ENCODE results near the gene DPYD. TPM values are rescaled to one million over a fixed set of nuclear protein-coding genes. Genes with fewer than 3 reads are reported as not detected.

Gene DPYD
- total RNA-seq, 1 donor from 2014 or later, result 12.6 TPM

DNA sequence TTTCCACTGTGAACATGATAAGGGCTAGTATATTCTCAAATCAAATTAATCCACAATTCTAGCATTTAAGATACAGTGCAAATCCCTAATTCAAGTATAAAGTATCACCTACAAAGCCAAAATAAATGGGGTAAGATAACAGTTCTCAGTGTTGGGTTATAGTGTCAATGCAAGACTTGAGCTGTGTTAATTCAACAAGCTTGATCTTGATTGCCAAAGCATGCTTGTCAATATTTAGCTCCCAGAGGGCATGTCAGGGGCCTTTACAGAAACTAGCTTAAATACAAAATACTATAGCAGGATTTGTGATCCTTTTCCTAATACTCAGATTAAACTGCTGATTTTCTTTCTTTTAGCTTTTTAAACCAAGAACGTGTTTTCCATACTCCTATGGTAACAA lies 658.0 kb downstream of the DPYD start:
- H3K27me3 Mint-ChIP-seq, result no peaks in the 10 kb centered on the region
- no peak overlapping the region for H3K27ac Mint-ChIP-seq
- peaks cover 2% of the 10 kb centered on the region for H3K9me3 Mint-ChIP-seq
- peaks cover 2% of the 10 kb centered on the region for H3K36me3 Mint-ChIP-seq (ENCODE audit: low read depth)
- no peak overlapping the region for H3K4me3 Mint-ChIP-seq
- intact Hi-C loops (cut with micrococcal nuclease), result no loop called here
- TF ChIP-seq, protein P1, sequence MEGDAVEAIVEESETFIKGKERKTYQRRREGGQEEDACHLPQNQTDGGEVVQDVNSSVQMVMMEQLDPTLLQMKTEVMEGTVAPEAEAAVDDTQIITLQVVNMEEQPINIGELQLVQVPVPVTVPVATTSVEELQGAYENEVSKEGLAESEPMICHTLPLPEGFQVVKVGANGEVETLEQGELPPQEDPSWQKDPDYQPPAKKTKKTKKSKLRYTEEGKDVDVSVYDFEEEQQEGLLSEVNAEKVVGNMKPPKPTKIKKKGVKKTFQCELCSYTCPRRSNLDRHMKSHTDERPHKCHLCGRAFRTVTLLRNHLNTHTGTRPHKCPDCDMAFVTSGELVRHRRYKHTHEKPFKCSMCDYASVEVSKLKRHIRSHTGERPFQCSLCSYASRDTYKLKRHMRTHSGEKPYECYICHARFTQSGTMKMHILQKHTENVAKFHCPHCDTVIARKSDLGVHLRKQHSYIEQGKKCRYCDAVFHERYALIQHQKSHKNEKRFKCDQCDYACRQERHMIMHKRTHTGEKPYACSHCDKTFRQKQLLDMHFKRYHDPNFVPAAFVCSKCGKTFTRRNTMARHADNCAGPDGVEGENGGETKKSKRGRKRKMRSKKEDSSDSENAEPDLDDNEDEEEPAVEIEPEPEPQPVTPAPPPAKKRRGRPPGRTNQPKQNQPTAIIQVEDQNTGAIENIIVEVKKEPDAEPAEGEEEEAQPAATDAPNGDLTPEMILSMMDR (IDR thresholded peaks at IDR 0.05), result no peak
- ATAC-seq (ENCODE audit: low read depth) (no peak), DNase-seq (no peak)
- CTCF ChIA-PET, result no interaction called here
- H3K4me1 Mint-ChIP-seq, result no peaks in the 10 kb centered on the region
- POLR2A ChIA-PET, result no interaction called here

DNA sequence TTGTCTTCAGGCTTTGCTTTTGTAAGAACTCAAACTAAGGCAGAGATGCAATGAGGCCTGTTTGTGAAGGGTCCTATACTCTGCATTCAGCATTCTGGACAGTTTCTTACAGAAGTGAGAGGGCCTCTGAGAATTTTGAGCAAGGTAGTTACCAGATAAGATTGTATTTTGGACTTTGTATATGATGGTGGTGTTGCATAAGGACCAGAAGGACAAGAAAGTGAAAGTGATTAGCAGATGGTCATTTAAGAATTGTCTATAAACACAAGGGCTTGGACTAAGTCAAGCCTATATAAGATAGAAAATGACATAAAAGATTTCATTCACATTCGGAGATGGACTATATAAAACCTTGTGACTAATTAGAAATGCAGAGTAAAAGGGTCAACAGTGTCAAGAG lies 662.2 kb downstream of the DPYD start:
- TF ChIP-seq, protein P1 (IDR thresholded peaks at IDR 0.05), result no peak
- Mint-ChIP-seq H3K4me1 (no peaks in the 10 kb centered on the region), H3K4me3 (no peak overlapping the region), H3K36me3 (ENCODE audit: low read depth) (no peaks in the 10 kb centered on the region), H3K27ac (no peak overlapping the region), H3K27me3 (no peaks in the 10 kb centered on the region), H3K9me3 (no peaks in the 10 kb centered on the region)
- ChIA-PET CTCF (no interaction called here), POLR2A (no interaction called here)
- intact Hi-C loops (cut with micrococcal nuclease), result no loop called here
- DNase-seq, result no peak
- no peak for ATAC-seq (ENCODE audit: low read depth)

DNA sequence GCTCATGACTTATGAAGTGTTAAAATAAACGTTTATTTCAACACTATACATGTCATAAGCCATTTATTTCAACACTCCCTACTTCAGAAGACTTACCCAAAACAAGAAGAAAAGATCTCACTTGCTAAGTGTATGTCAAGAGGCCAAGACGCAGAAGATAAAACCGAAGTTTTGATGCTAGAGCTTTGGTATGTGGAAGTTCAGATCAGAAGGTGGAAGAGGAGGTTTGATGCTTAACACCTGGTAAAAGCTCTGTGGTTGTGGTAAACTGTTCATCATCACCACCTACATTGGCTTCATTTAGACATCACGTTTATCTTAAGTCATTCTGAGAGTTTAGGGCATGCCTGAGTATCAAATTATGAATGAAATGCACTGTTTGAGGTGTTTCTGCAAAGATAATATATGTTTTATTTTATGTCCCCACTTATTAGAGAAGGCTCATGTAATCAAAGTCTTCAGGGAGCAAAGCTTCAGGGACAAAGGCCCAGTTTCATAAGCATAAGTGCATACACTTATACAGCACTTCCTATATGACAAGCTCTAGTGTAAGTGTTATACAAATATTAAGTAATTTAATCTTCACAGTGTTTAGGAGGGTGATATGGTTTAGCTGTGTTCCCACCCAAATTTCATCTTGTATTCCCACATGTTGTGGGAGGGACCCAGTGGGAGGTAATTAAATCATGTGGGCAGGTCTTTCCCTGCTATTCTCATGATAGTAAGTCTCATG lies 665.9 kb downstream of the DPYD start:
- Mint-ChIP-seq H3K27ac (no peak overlapping the region), H3K4me3 (no peak overlapping the region), H3K9me3 (no peaks in the 10 kb centered on the region), H3K36me3 (ENCODE audit: low read depth) (no peaks in the 10 kb centered on the region), H3K27me3 (no peaks in the 10 kb centered on the region), H3K4me1 (no peaks in the 10 kb centered on the region)
- DNase-seq (no peak), ATAC-seq (ENCODE audit: low read depth) (no peak)
- intact Hi-C loops (cut with micrococcal nuclease), result no loop called here
- ChIA-PET CTCF (interaction anchor here (0.9 kb wide), 1 partner anchor 11 kb away, joined by 3 read pairs; no protein-coding TSS in a partner anchor), POLR2A (no interaction called here)
- TF ChIP-seq, protein P1 (IDR thresholded peaks at IDR 0.05), result no peak

DNA sequence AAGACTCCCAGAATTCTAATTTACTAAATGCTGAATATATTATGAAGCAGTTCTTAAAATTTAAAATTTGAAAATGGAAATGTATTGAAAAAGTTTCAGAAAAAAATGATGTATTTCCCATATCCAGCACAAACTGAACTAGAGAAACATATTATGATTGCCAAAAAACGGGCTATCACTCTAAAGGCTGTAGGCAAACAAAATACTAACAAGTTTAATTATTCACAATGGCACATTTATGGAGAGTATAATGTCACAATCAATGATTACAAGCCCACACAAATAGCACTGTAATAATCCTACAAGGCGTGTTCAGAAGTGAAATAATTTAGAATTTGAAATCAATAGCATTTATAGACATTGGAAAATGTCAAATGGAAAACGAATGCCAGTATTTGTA lies 667.9 kb downstream of the DPYD start:
- no peaks in the 10 kb centered on the region for H3K36me3 Mint-ChIP-seq (ENCODE audit: low read depth)
- ChIA-PET POLR2A (no interaction called here), CTCF (no interaction called here)
- TF ChIP-seq, protein P1 (IDR thresholded peaks at IDR 0.05), result no peak
- H3K27ac Mint-ChIP-seq, result no peak overlapping the region
- H3K4me1 Mint-ChIP-seq, result no peaks in the 10 kb centered on the region
- no peak for DNase-seq
- H3K9me3 Mint-ChIP-seq, result peaks cover 3% of the 10 kb centered on the region
- intact Hi-C loops (cut with micrococcal nuclease), result no loop called here
- H3K27me3 Mint-ChIP-seq, result no peaks in the 10 kb centered on the region
- ATAC-seq (ENCODE audit: low read depth), result no peak
- H3K4me3 Mint-ChIP-seq, result no peak overlapping the region

GRCh38 chr1:97252076-97252475 lies 668.8 kb downstream of the DPYD start:
- intact Hi-C loops (cut with micrococcal nuclease), result no loop called here
- no peak overlapping the region for H3K4me3 Mint-ChIP-seq
- TF ChIP-seq, protein P1 (IDR thresholded peaks at IDR 0.05), result no peak
- H3K36me3 Mint-ChIP-seq (ENCODE audit: low read depth), result no peaks in the 10 kb centered on the region
- ATAC-seq (ENCODE audit: low read depth), result no peak
- ChIA-PET CTCF (no interaction called here), POLR2A (no interaction called here)
- DNase-seq, result no peak
- no peak overlapping the region for H3K27ac Mint-ChIP-seq
- peaks cover 3% of the 10 kb centered on the region for H3K9me3 Mint-ChIP-seq
- no peaks in the 10 kb centered on the region for H3K4me1 Mint-ChIP-seq
- no peaks in the 10 kb centered on the region for H3K27me3 Mint-ChIP-seq

Data from activated B cell treated with CpG ODN at 0.5 μM for 24 hours (primary cell).